WERI-Rb-1 (cell line): Measurements from ENCODE around the gene PSMA4.

Experiments
- DNase-seq: peaks from one replicate; pipeline ENCODE4 v3.0.0-alpha.2; 2020
- H3K27ac ChIP-seq: fragments of 250-450 bp; sonication (Bioruptor Pico); 2 replicates; pipeline ENCODE4 v1.5.1; 2020; ENCODE audit warnings: mild to moderate bottlenecking, moderate library complexity
- H3K27me3 ChIP-seq: fragments of 250-450 bp; sonication (Bioruptor Pico); 2 replicates; pipeline ENCODE4 v1.5.1; 2021; ENCODE audit warnings: mild to moderate bottlenecking, low read depth, moderate library complexity; ENCODE audit not compliant: insufficient read depth, severe bottlenecking
- H3K36me3 ChIP-seq: fragments of 250-450 bp; sonication (Bioruptor Pico); 2 replicates; pipeline ENCODE4 v1.5.1; 2020; ENCODE audit warnings: mild to moderate bottlenecking, moderate library complexity
- H3K4me3 ChIP-seq: 2 replicates; pipeline ENCODE4 v1.5.1; 2011; ENCODE audit warnings: low read depth, mild to moderate bottlenecking, control low read depth, low read length
- H3K9me3 ChIP-seq: fragments of 250-450 bp; sonication (Bioruptor Pico); 2 replicates; pipeline ENCODE4 v1.5.1; 2021; ENCODE audit warnings: mild to moderate bottlenecking, moderate library complexity; ENCODE audit not compliant: severe bottlenecking
- TF ChIP-seq, protein P1 (sequence below): IDR thresholded peaks from 2 replicates; pipeline ENCODE4 v1.5.1; 2011; ENCODE audit warnings: low read depth, mild to moderate bottlenecking, control low read depth, inconsistent platforms, low read length

Gene PSMA4

DNA sequence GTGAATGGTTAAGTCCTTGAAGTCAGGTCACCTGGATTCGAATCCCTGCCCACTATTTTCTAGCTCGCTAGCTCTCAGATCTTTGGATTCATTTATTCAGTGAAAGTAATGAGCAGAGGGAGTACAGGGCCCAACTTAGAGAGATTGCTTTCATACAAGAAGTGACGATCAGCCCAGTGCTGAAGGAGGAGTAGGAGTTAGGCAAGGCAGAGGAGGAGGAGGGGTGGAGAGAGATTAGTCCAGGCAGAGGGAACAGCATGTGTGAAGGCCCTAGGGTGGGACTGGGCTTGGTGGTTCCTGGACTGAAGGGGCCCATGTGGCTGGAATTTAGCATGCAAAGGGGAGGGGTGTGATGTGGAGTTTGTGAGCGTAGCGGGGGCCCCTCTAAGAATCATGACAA lies 21.2 kb downstream of the PSMA4 start:
- DNase-seq, result peak; percentile 28
- Histone ChIP-seq H3K27me3 (no peaks in the 10 kb centered on the region), H3K36me3 (no peaks in the 10 kb centered on the region), H3K4me3 (no peak overlapping the region; the same call in 1 of the 2 replicates), H3K27ac (no peak overlapping the region; the same call in 1 of the 2 replicates), H3K9me3 (peaks cover 2% of the 10 kb centered on the region)
- TF ChIP-seq, protein P1, sequence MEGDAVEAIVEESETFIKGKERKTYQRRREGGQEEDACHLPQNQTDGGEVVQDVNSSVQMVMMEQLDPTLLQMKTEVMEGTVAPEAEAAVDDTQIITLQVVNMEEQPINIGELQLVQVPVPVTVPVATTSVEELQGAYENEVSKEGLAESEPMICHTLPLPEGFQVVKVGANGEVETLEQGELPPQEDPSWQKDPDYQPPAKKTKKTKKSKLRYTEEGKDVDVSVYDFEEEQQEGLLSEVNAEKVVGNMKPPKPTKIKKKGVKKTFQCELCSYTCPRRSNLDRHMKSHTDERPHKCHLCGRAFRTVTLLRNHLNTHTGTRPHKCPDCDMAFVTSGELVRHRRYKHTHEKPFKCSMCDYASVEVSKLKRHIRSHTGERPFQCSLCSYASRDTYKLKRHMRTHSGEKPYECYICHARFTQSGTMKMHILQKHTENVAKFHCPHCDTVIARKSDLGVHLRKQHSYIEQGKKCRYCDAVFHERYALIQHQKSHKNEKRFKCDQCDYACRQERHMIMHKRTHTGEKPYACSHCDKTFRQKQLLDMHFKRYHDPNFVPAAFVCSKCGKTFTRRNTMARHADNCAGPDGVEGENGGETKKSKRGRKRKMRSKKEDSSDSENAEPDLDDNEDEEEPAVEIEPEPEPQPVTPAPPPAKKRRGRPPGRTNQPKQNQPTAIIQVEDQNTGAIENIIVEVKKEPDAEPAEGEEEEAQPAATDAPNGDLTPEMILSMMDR, result no peak

DNA sequence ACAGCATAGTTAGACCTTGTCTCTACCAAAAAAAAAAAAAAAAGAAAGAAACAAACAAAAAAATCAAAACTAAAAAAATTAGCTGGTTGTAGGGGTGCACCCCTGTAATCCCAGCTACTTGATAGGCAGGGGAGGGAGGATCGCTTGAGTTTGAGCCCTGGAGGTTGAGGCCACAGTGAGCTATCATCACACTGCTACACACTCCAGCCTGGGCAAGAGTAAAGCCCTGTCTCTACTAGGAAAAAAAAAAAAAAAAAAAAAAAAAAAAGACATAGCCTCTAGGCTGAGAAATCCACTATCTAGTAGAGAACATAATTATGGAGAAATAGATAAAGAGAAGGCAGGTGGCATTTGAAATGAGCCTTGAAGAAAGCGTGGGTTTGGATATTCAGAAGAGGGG lies 22.8 kb downstream of the PSMA4 start:
- H3K4me3 ChIP-seq, result no peak overlapping the region
- H3K36me3 ChIP-seq, result no peaks in the 10 kb centered on the region
- H3K27ac ChIP-seq, result no peak overlapping the region
- no peak for DNase-seq
- TF ChIP-seq, protein P1, result no peak
- no peaks in the 10 kb centered on the region for H3K9me3 ChIP-seq
- no peaks in the 10 kb centered on the region for H3K27me3 ChIP-seq

DNA sequence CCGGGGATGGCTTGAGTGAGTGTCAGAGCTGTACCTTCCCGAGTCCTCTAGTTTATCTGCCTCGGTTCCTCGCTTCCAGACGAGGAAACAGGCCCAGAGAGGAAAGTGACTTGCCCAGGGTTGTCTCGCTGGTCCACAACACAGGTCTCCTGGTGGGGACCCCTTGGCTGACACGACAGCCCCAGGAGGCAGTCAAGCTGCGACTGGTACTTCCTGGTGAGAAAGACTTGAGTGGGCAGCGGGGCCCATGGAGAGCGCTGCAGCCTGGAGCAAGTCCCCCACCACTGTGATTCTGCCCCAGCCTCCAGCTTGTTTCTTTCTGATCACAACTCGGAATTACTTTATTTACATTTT lies 24.5 kb downstream of the PSMA4 start:
- no peak for DNase-seq
- no peaks in the 10 kb centered on the region for H3K9me3 ChIP-seq
- no peaks in the 10 kb centered on the region for H3K27me3 ChIP-seq
- TF ChIP-seq, protein P1, result no peak
- no peaks in the 10 kb centered on the region for H3K36me3 ChIP-seq
- H3K27ac ChIP-seq, result peak overlapping the region; percentile 55
- H3K4me3 ChIP-seq, result peak overlapping the region; percentile 46

DNA sequence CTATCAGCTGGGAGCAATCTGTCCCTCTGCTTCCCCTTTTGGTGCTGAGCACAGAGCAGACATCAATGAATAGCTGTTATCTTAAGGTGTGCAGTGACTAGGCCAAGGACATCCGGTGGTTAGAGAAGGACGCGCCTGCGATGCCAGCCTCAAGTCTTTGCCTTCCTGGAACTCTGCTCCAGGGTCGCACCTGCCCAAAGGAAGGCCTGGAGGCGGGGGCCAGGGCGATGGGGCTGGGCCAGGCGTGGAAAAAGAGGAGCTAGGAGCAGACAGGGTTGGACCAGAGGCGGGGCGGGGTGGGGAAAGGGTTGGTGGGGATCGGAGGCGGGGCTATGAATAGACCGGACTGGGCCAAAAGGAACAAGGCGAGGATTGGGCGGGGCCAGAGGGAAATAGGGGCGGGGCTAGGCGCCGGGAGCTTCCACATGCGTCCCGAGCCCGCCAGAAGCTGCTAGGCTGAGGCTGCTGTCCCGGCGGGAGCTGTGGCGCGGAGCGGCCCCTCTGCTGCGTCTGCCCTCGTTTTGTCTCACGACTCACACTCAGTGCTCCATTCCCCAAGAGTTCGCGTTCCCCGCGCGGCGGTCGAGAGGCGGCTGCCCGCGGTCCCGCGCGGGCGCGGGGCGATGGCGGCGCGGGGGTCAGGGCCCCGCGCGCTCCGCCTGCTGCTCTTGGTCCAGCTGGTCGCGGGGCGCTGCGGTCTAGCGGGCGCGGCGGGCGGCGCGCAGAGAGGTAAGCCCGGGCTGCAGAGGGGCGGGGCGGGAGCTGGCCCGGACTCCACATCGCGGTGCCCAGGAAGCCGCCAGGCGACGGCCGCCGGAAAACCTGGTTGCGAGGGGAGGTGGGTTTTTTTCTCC lies 25.1 kb downstream of the PSMA4 start, which contains the start of gene CHRNA5:
Gene CHRNA5 (plus strand): TSS at position 424 of the 854 bp plus-strand sequence. CDS start 200 bp downstream, at position 624.
- Histone ChIP-seq H3K9me3 (no peaks in the 10 kb centered on the region), H3K4me3 (peak within 1 kb of the TSS; percentile 59), H3K36me3 (no peaks in the 10 kb centered on the region), H3K27ac (peak within 1 kb of the TSS; percentile 83), H3K27me3 (no peaks in the 10 kb centered on the region)
- TF ChIP-seq, protein P1, result no peak
- DNase-seq, result peak; percentile 98

DNA sequence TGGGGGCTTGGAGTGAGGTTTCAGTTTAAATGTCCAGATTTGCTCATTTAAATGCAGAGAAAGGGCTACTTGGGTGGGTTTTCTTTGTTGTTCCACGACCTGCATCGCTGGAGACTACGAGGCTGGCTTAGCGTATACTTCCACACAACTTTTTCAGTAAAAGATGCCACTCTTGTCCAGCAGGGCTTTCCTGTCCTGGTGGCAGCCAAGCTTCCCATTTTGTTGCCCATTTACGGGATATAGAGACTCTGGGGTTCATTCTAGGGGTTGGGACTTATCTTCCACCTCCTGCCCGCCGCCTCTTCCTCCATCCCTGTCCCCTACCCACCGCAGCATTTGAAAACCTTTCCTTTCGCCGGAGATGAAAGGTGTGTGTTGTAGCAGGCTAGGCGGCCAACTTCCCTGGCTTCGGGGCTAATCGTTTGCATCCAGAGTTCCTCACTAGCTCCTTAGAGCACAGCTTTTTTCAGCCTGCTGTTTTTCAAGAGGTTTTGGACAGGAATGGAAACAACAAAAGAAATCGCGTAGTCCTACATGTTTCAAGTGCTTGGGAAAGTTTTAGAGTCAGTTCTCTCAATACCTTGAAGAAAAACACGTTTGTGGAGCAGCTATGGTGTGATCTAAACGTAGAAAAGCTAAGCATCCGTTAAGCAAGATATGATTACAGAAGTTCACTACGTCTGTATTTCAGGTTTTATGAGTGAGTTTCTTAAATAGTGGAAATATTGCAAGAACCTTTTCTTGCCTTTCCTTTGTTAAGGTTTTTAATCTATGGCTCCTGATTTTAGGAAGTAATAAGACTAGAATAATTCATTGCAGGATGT lies 25.9 kb downstream of the PSMA4 start:
- Histone ChIP-seq H3K36me3 (no peaks in the 10 kb centered on the region), H3K9me3 (no peaks in the 10 kb centered on the region), H3K27ac (peak overlapping the region; percentile 83), H3K4me3 (peak overlapping the region; percentile 59), H3K27me3 (no peaks in the 10 kb centered on the region)
- TF ChIP-seq, protein P1, result no peak
- no peak for DNase-seq
